K562 (cell line): ENCODE measurements around the gene YAE1. TPM values are rescaled to one million over a fixed set of nuclear protein-coding genes. Genes with fewer than 3 reads are reported as not detected.

Source experiments
- ATAC-seq: fragments of 200-7000 bp; cut with Tn5 transposase; 3 replicates; pipeline ENCODE4 v1.9.1; 2020; ENCODE audit warnings: moderate library complexity
- BruUV-seq: library from RNA; stranded (reverse); fragments of 400-500 nt; replicated peaks from 2 replicates; lab custom pipeline; 2021; lab: Mats Ljungman, UMichigan
- CTCF ChIA-PET: fragments of 300-600 bp; formaldehyde crosslinking; extraction: SDS; loops from one replicate; lab custom pipeline; 2021; ENCODE audit warnings: low intra/inter-chr PET ratio; lab: Yijun Ruan, JAX
- POLR2A ChIA-PET: fragments of 300-600, 350-650 bp; sonication (Branson Sonifier 250); formaldehyde crosslinking; extraction: SDS; loops from one replicate; lab custom pipeline; 2021; ENCODE audit warnings: antibody characterized with exemption, inconsistent platforms; lab: Yijun Ruan, JAX
- DNase-seq, 4 experiments: peaks; one replicate each; pipeline versions ENCODE4 v3.0.0 to v3.0.0-alpha.2; 2011 to 2018; ENCODE audit warnings: low spot score in 3 of 4, mixed read lengths in 3 of 4; ENCODE audit errors: extremely low read depth in 1 of 4
- FAIRE-seq: peaks from 2 replicates; lab custom pipeline; 2011; peaks lifted over from hg19 to GRCh38; lab: Jason Lieb, UNC
- H2AFZ ChIP-seq: 2 replicates; pipeline ENCODE4 v1.6.0; 2011; ENCODE audit warnings: low read depth, low read length, control low read depth, inconsistent platforms
- H3K27ac ChIP-seq: fragments of 200-600 bp; 3 replicates; pipeline ENCODE4 v1.8.0; 2011; ENCODE audit warnings: low read depth, mild to moderate bottlenecking, control low read depth, inconsistent platforms, low read length, moderate library complexity, mixed read lengths; ENCODE audit errors: extremely low read depth
- H3K27me3 ChIP-seq, 2 experiments: fragments of 300-600 bp in 1 of 2; 2 replicates in 1 of 2; 3 replicates in 1 of 2; pipeline versions ENCODE4 v1.6.0 to v1.8.0; 2011; ENCODE audit warnings: inconsistent platforms in 2 of 2, low read length in 2 of 2, mild to moderate bottlenecking in 1 of 2, mixed read lengths in 1 of 2, moderate library complexity in 1 of 2; ENCODE audit not compliant: control insufficient read depth in 2 of 2, insufficient read depth in 2 of 2
- H3K36me3 ChIP-seq: fragments of 300-600 bp; 3 replicates; pipeline ENCODE4 v1.8.0; 2011; ENCODE audit warnings: mild to moderate bottlenecking, low read length, inconsistent platforms; ENCODE audit not compliant: control insufficient read depth, insufficient read depth
- H3K4me1 ChIP-seq, 2 experiments: fragments of 200-600 bp in 1 of 2; replicated peaks in 1 of 2; 2 replicates in 1 of 2; 3 replicates in 1 of 2; pipeline versions ENCODE4 v1.5.1 to v1.8.0; 2011; ENCODE audit warnings: inconsistent platforms in 2 of 2, low read length in 2 of 2, mild to moderate bottlenecking in 1 of 2, mixed read lengths in 1 of 2, moderate library complexity in 1 of 2; ENCODE audit not compliant: control insufficient read depth in 2 of 2, insufficient read depth in 2 of 2
- H3K4me2 ChIP-seq: 2 replicates; pipeline ENCODE4 v1.6.1; 2011; ENCODE audit warnings: low read length, control low read depth, inconsistent platforms, mixed read lengths; ENCODE audit not compliant: insufficient read depth
- H3K4me3 ChIP-seq: fragments of 200-600 bp; sonication (generic), shearing (Covaris generic); 2 replicates; pipeline ENCODE4 v1.5.1; 2016; ENCODE audit warnings: control low read depth, inconsistent platforms
- H3K79me2 ChIP-seq: fragments of 200-600 bp; 3 replicates; pipeline ENCODE4 v1.8.0; 2011; ENCODE audit warnings: low read length, inconsistent platforms; ENCODE audit not compliant: control insufficient read depth, insufficient read depth
- H3K9ac ChIP-seq, 2 experiments: 2 replicates each; pipeline versions ENCODE4 v1.6.0 to v1.6.1; 2011; ENCODE audit warnings: low read depth in 2 of 2, low read length in 2 of 2, control low read depth in 1 of 2, inconsistent platforms in 1 of 2, mild to moderate bottlenecking in 1 of 2, mixed read lengths in 1 of 2; ENCODE audit not compliant: insufficient read depth in 1 of 2
- H3K9me1 ChIP-seq: one replicate; pipeline ENCODE4 v1.6.0; 2011; ENCODE audit warnings: inconsistent platforms, mild to moderate bottlenecking, low read length, moderate library complexity; ENCODE audit not compliant: control insufficient read depth, insufficient read depth
- H3K9me3 ChIP-seq: replicated peaks from 2 replicates; pipeline ENCODE4 v1.5.1; 2011; ENCODE audit warnings: low read depth, low read length, inconsistent platforms; ENCODE audit not compliant: control insufficient read depth, insufficient read depth
- H4K20me1 ChIP-seq: replicated peaks from 2 replicates; pipeline ENCODE4 v1.6.1; 2011; ENCODE audit warnings: low read length, inconsistent platforms, mixed read lengths; ENCODE audit not compliant: control insufficient read depth, insufficient read depth
- CBFB ChIP-seq: sonication (generic); formaldehyde crosslinking; IDR thresholded peaks from 2 replicates; pipeline ENCODE4 v1.4.0; 2020; ENCODE audit warnings: mild to moderate bottlenecking, missing genetic modification reagents
- CBX5 ChIP-seq: IDR thresholded peaks from 2 replicates; pipeline ENCODE4 v1.6.1; 2014; ENCODE audit warnings: low read depth, borderline replicate concordance
- JUNB ChIP-seq: fragments of 450-650 bp; formaldehyde crosslinking; conservative IDR thresholded peaks from 2 replicates; pipeline ENCODE4 v1.4.0; 2020; ENCODE audit warnings: mild to moderate bottlenecking
- MAX ChIP-seq: sonication (generic); formaldehyde crosslinking; IDR thresholded peaks from 2 replicates; pipeline ENCODE4 v1.9.0; 2022; ENCODE audit warnings: mild to moderate bottlenecking, missing genetic modification reagents
- MIER1 ChIP-seq: fragments of 450-650 bp; IDR thresholded peaks from 2 replicates; pipeline ENCODE4 v1.6.1; 2016; ENCODE audit warnings: antibody characterized with exemption, mild to moderate bottlenecking, low read depth
- NR0B1 ChIP-seq: fragments of 450-650 bp; IDR thresholded peaks from one replicate; pipeline ENCODE4 v1.6.1; 2018; ENCODE audit warnings: mild to moderate bottlenecking, moderate library complexity; ENCODE audit not compliant: partially characterized antibody
- RNF2 ChIP-seq: sonication (generic); IDR thresholded peaks from 2 replicates; pipeline ENCODE4 v1.6.1; 2016
- SFPQ ChIP-seq: fragments of 200-400 bp; formaldehyde crosslinking; IDR thresholded peaks from 2 replicates; pipeline ENCODE4 v1.6.1; 2017; ENCODE audit warnings: mild to moderate bottlenecking, low read depth, low read length, moderate library complexity
- SMARCA5 ChIP-seq: fragments of 450-650 bp; IDR thresholded peaks from 2 replicates; pipeline ENCODE4 v1.6.1; 2016
- ZNF239 ChIP-seq: fragments of 250-450 bp; sonication (Bioruptor Pico); IDR thresholded peaks from 2 replicates; pipeline ENCODE4 v1.4.0; 2020; ENCODE audit warnings: mild to moderate bottlenecking
- ZNF668 ChIP-seq: fragments of 250-450 bp; sonication (Bioruptor Pico); IDR thresholded peaks from 2 replicates; pipeline ENCODE4 v1.8.0; 2022; ENCODE audit warnings: mild to moderate bottlenecking, inconsistent platforms
- ZNF740 ChIP-seq, 3 experiments: fragments of 200-800 bp in 1 of 3; sonication (Bioruptor generic) in 1 of 3; sonication (generic) in 1 of 3; formaldehyde crosslinking in 1 of 3; IDR thresholded peaks; 2 replicates each; pipeline versions ENCODE4 v1.6.1 to v1.8.0; 2016 to 2022; ENCODE audit warnings: mild to moderate bottlenecking in 2 of 3, missing compliant biosample characterization in 2 of 3, missing genetic modification characterization in 2 of 3, missing genetic modification reagents in 1 of 3
- in situ Hi-C: fragments of 300-500 bp; cut with MboI; formaldehyde crosslinking; loops from 4 replicates; pipeline ENCODE4 v1.15.0; 2018; ENCODE audit warnings: inconsistent platforms, mixed read lengths
- intact Hi-C: fragments of 100-400 bp; cut with micrococcal nuclease; formaldehyde crosslinking; loops from 2 replicates; pipeline ENCODE4 v1.14.2; 2022
- polyA plus RNA-seq, 8 experiments: library from polyadenylated mRNA; depleted of rRNA in 4 of 8; stranded (reverse) in 5 of 8; unstranded in 3 of 8; fragments of >200 nt; fragmentation: Nextera tagmentation in 2 of 8; fragmentation: Illumina TruSeq in 1 of 8; extraction: Ambion mirVana in 2 of 8; extraction: Trizol in 1 of 8; gene quantifications; 2 replicates each; pipeline versions ENCODE4 v1.2.1 to v1.2.3, GENCODE V29; 2011 to 2014; ENCODE audit warnings: inconsistent platforms in 1 of 8, missing spikeins in 1 of 8
- total RNA-seq, 7 experiments: library from RNA; depleted of rRNA in 6 of 7; stranded (reverse); fragments of >200 nt in 6 of 7; fragmentation: Illumina TruSeq in 2 of 7; extraction: Trizol in 2 of 7; gene quantifications; 2 replicates each; pipeline versions ENCODE4 v1.2.1 to v1.2.3, GENCODE V29; 2011 to 2021; ENCODE audit warnings: low replicate concordance in 1 of 7

Gene YAE1
- total and polyA plus RNA-seq, 9 of the 15 experiments (the other 6 are each of a cell fraction or from before 2014, with no cell fraction given), result 15.2 to 63.4 (median 30.1) TPM

GRCh38 chr7:39603924-39604323 lies 37.7 kb downstream of the YAE1 start:
- Histone ChIP-seq H3K36me3 (no peaks in the 10 kb centered on the region), H3K27me3 (no peaks in the 10 kb centered on the region), H3K9me3 (no peaks in the 10 kb centered on the region), H3K9me1 (no peaks in the 10 kb centered on the region), H3K4me2 (no peak overlapping the region), H3K9ac (no peak overlapping the region), H3K4me1 (peaks cover 0 to 4% of the 10 kb centered on the region in 2 experiments; a peak in 2 of 5 replicates), H3K79me2 (no peaks in the 10 kb centered on the region), H3K27ac (no peak overlapping the region), H3K4me3 (no peak overlapping the region), H4K20me1 (no peaks in the 10 kb centered on the region), H2AFZ (peak overlapping the region; percentile 42; the same call in 1 of the 2 replicates)
- no peak for TF ChIP-seq SFPQ
- no peak for TF ChIP-seq JUNB (CRISPR knock-in tag)
- no peak for TF ChIP-seq MIER1
- no peak for TF ChIP-seq SMARCA5
- TF ChIP-seq ZNF239 (CRISPR knock-in tag), result no peak
- no peak for TF ChIP-seq ZNF740 (CRISPR knock-in tag; IDR thresholded peaks at IDR 0.05)
- no peak for TF ChIP-seq ZNF740 (tag; IDR thresholded peaks at IDR 0.05)
- TF ChIP-seq ZNF668 (CRISPR knock-in tag), result no peak
- no peak for TF ChIP-seq MAX
- TF ChIP-seq NR0B1, result no peak
- TF ChIP-seq RNF2, result no peak
- no peak for TF ChIP-seq CBX5
- no peak for TF ChIP-seq CBFB (CRISPR knock-in tag)
- in situ Hi-C loops, result no loop called here
- BruUV-seq, result no TSS peak
- POLR2A ChIA-PET, result no interaction called here
- DNase-seq (no peak), ATAC-seq (no peak), FAIRE-seq (peak; percentile 42)
- CTCF ChIA-PET, result no interaction called here
- intact Hi-C loops, result no loop called here
